Colonic mucosa (tissue), 4 donors: ENCODE data around the gene TBC1D3I. TPM values are rescaled to one million over a fixed set of nuclear protein-coding genes. Genes with fewer than 3 reads are reported as not detected.
"Not testable (repeated sequence)": the region's sequence is repeated elsewhere in the genome, so short reads cannot be mapped to it uniquely, and the experiment has no call there.

Experiments
- DNase-seq: peaks from one replicate; pipeline ENCODE4 v3.0.0-alpha.2; 2020
- H3K27ac ChIP-seq: fragments of 200-600 bp; one replicate; pipeline ENCODE4 v1.8.0; 2021
- H3K27me3 ChIP-seq: fragments of 200-600 bp; one replicate; pipeline ENCODE4 v1.8.0; 2021
- H3K36me3 ChIP-seq: fragments of 200-600 bp; one replicate; pipeline ENCODE4 v1.8.0; 2021
- H3K4me1 ChIP-seq: fragments of 200-600 bp; one replicate; pipeline ENCODE4 v1.8.0; 2021; ENCODE audit warnings: mild to moderate bottlenecking
- H3K4me3 ChIP-seq: fragments of 200-600 bp; one replicate; pipeline ENCODE4 v1.8.0; 2021
- H3K9ac ChIP-seq, 2 donors: one replicate each; pipeline ENCODE4 v1.7.0; 2013; ENCODE audit warnings: control low read depth in 2 of 2, low read depth in 2 of 2, low read length in 2 of 2
- H3K9me3 ChIP-seq: fragments of 200-600 bp; one replicate; pipeline ENCODE4 v1.8.0; 2021
- CTCF ChIP-seq: fragments of 200-600 bp; IDR thresholded peaks from one replicate; pipeline ENCODE4 v1.8.0; 2022; ENCODE audit warnings: antibody characterized with exemption, mild to moderate bottlenecking
- intact Hi-C: fragments of 100-400 bp; cut with DNase I; formaldehyde crosslinking; loops from one replicate; pipeline ENCODE4 v1.14.1; 2022
- total RNA-seq, 2 donors: library from RNA; stranded (reverse); fragmentation: NEBNext Ultra II Directional in 1 of 2; extraction: Animal tissue kit (Norgen Biotek cat#: 25700) in 1 of 2; gene quantifications; one replicate each; pipeline ENCODE4 v1.2.1, GENCODE V29; 2021
- donor health status: healthy.
- donor health status: DM: no; HTN: no; CAD: no.
- donor health status: DM: no; HTN: no; CAD: no.

Gene TBC1D3I
- total RNA-seq, 2 donors from 2014 or later = 0.37 to 0.88 TPM

- DNase-seq = no peak
- no peaks in the 10 kb centered on the region for H3K27me3 ChIP-seq
- H3K9ac ChIP-seq = no peak overlapping the region
- no peaks in the 10 kb centered on the region for H3K36me3 ChIP-seq
- H3K4me3 ChIP-seq = no peak overlapping the region
- H3K27ac ChIP-seq = no peak overlapping the region
- TF ChIP-seq CTCF = no peak
- no peaks in the 10 kb centered on the region for H3K9me3 ChIP-seq
- intact Hi-C loops = no loop called here
- H3K4me1 ChIP-seq = no peaks in the 10 kb centered on the region
Measured at GRCh38 chr17:36214918-36215317, 49.5 kb downstream of the TBC1D3I start.

- Histone ChIP-seq H3K27ac (no peak overlapping the region), H3K9me3 (no peaks in the 10 kb centered on the region), H3K4me1 (no peaks in the 10 kb centered on the region), H3K36me3 (no peaks in the 10 kb centered on the region), H3K9ac (no peak overlapping the region), H3K4me3 (no peak overlapping the region), H3K27me3 (no peaks in the 10 kb centered on the region)
- intact Hi-C loops = no loop called here
- TF ChIP-seq CTCF = no peak
- no peak for DNase-seq
Measured at GRCh38 chr17:36213695-36214094, 50.7 kb downstream of the TBC1D3I start.

GRCh38 chr17:36212966-36213365 lies 51.4 kb downstream of the TBC1D3I start:
- Histone ChIP-seq H3K27ac (no peak overlapping the region), H3K27me3 (no peaks in the 10 kb centered on the region), H3K9me3 (no peaks in the 10 kb centered on the region), H3K36me3 (no peaks in the 10 kb centered on the region), H3K9ac (no peak overlapping the region), H3K4me3 (no peak overlapping the region), H3K4me1 (no peaks in the 10 kb centered on the region)
- TF ChIP-seq CTCF = no peak
- no peak for DNase-seq
- intact Hi-C loops = no loop called here

GRCh38 chr17:36212272-36212605 lies 52.1 kb downstream of the TBC1D3I start:
- Histone ChIP-seq H3K27ac (no peak overlapping the region), H3K36me3 (no peaks in the 10 kb centered on the region), H3K4me3 (no peak overlapping the region), H3K9me3 (no peaks in the 10 kb centered on the region), H3K4me1 (no peaks in the 10 kb centered on the region), H3K27me3 (no peaks in the 10 kb centered on the region), H3K9ac (no peak overlapping the region)
- TF ChIP-seq CTCF = no peak
- intact Hi-C loops = no loop called here
- DNase-seq = no peak

- DNase-seq, H3K27me3 ChIP-seq, H3K9ac ChIP-seq, H3K9me3 ChIP-seq, H3K4me1 ChIP-seq, H3K27ac ChIP-seq, H3K4me3 ChIP-seq, H3K36me3 ChIP-seq, intact Hi-C loops: not testable (repeated sequence)
Measured at GRCh38 chr17:36211484-36212271, 52.7 kb downstream of the TBC1D3I start.

- intact Hi-C loops, H3K4me1 ChIP-seq, DNase-seq, H3K27ac ChIP-seq, H3K4me3 ChIP-seq, H3K9ac ChIP-seq, H3K36me3 ChIP-seq, H3K27me3 ChIP-seq, H3K9me3 ChIP-seq: not testable (repeated sequence)
Measured at GRCh38 chr17:36210439-36211211, 53.7 kb downstream of the TBC1D3I start, which contains the start of gene CCL4L2. Gene CCL4L2, plus strand, starts transcription at chr17:36211063.
